Measurements from ENCODE around the gene TSSK2.

TSSK2 gene

DNA sequence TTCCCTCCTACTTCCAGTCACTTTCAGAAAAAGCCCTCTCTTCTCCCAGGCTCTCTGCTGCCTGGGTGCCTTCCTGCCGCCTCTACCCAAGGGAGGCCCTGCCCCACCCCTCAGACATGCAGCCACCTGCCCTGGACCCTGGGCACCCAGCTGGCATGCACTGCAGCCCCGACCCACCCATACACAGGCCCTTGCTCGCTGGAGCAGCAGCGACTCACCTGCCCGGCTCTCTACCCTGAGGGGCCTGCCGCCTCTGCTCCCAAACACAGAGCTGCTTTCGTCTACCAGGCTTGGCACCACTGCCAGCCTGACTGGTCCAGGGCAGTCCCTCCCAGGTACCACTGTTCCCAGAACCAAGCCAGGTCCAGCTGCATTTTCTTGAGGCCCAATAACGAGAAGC, 1.2 kb upstream of the TSSK2 start:
- Histone ChIP-seq H3K4me3 (ENCODE audit: low read length) (no peak overlapping the region), H2AFZ (ENCODE audit: low read length) (no peak overlapping the region), H3K36me3 (replicated peaks; ENCODE audit: insufficient read depth, low read length) (no peaks in the 10 kb centered on the region), H3K9ac (ENCODE audit: low read length) (no peak overlapping the region), H4K20me1 (ENCODE audit: insufficient read depth, low read length) (no peaks in the 10 kb centered on the region), H3K9me3 (replicated peaks; ENCODE audit: insufficient read depth, low read length) (no peaks in the 10 kb centered on the region), H3F3A (ENCODE audit: insufficient read depth, low read length) (no peaks in the 10 kb centered on the region), H3K9me2 (replicated peaks; ENCODE audit: insufficient read depth, low read length) (no peaks in the 10 kb centered on the region), H3K27ac (ENCODE audit: low read length) (no peak overlapping the region), H3K79me2 (ENCODE audit: low read length) (no peaks in the 10 kb centered on the region), H3K4me2 (ENCODE audit: low read depth, low read length) (no peak overlapping the region), H3K27me3 (replicated peaks; ENCODE audit: insufficient read depth, low read length) (peaks cover 6% of the 10 kb centered on the region; the same call in 1 of the 2 replicates), H3K4me1 (ENCODE audit: low read length) (no peaks in the 10 kb centered on the region)
- DNase-seq = no peak
- TF ChIP-seq EZH2phosphoT487 (IDR thresholded peaks at IDR 0.05; ENCODE audit: low read length) (no peak), EZH2 (optimal IDR thresholded peaks at IDR 0.05; ENCODE audit: low read depth, low read length) (no peak)
- TF ChIP-seq, protein P1, sequence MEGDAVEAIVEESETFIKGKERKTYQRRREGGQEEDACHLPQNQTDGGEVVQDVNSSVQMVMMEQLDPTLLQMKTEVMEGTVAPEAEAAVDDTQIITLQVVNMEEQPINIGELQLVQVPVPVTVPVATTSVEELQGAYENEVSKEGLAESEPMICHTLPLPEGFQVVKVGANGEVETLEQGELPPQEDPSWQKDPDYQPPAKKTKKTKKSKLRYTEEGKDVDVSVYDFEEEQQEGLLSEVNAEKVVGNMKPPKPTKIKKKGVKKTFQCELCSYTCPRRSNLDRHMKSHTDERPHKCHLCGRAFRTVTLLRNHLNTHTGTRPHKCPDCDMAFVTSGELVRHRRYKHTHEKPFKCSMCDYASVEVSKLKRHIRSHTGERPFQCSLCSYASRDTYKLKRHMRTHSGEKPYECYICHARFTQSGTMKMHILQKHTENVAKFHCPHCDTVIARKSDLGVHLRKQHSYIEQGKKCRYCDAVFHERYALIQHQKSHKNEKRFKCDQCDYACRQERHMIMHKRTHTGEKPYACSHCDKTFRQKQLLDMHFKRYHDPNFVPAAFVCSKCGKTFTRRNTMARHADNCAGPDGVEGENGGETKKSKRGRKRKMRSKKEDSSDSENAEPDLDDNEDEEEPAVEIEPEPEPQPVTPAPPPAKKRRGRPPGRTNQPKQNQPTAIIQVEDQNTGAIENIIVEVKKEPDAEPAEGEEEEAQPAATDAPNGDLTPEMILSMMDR (IDR thresholded peaks at IDR 0.05; ENCODE audit: low read length) = no peak

DNA sequence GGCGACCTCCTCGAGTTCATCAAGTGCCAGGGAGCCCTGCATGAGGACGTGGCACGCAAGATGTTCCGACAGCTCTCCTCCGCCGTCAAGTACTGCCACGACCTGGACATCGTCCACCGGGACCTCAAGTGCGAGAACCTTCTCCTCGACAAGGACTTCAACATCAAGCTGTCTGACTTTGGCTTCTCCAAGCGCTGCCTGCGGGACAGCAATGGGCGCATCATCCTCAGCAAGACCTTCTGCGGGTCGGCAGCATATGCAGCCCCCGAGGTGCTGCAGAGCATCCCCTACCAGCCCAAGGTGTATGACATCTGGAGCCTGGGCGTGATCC, 542 bp downstream of the TSSK2 start:
- H3K9me3 ChIP-seq (replicated peaks; ENCODE audit: insufficient read depth, low read length) = no peaks in the 10 kb centered on the region
- H3K27ac ChIP-seq (ENCODE audit: low read length) = no peak overlapping the region
- no peaks in the 10 kb centered on the region for H3K4me1 ChIP-seq (ENCODE audit: low read length)
- H2AFZ ChIP-seq (ENCODE audit: low read length) = no peak overlapping the region
- no peak for DNase-seq
- no peak overlapping the region for H3K4me2 ChIP-seq (ENCODE audit: low read depth, low read length)
- TF ChIP-seq, protein P1 (IDR thresholded peaks at IDR 0.05; ENCODE audit: low read length) = no peak
- TF ChIP-seq EZH2 (optimal IDR thresholded peaks at IDR 0.05; ENCODE audit: low read depth, low read length) (no peak), EZH2phosphoT487 (IDR thresholded peaks at IDR 0.05; ENCODE audit: low read length) (no peak)
- no peaks in the 10 kb centered on the region for H3K27me3 ChIP-seq (replicated peaks; ENCODE audit: insufficient read depth, low read length)
- no peaks in the 10 kb centered on the region for H3K9me2 ChIP-seq (replicated peaks; ENCODE audit: insufficient read depth, low read length)
- no peaks in the 10 kb centered on the region for H3K79me2 ChIP-seq (ENCODE audit: low read length)
- H3K4me3 ChIP-seq (ENCODE audit: low read length) = no peak overlapping the region
- no peak overlapping the region for H3K9ac ChIP-seq (ENCODE audit: low read length)
- H3F3A ChIP-seq (ENCODE audit: insufficient read depth, low read length) = no peaks in the 10 kb centered on the region
- H4K20me1 ChIP-seq (ENCODE audit: insufficient read depth, low read length) = no peaks in the 10 kb centered on the region
- no peaks in the 10 kb centered on the region for H3K36me3 ChIP-seq (replicated peaks; ENCODE audit: insufficient read depth, low read length)

DNA sequence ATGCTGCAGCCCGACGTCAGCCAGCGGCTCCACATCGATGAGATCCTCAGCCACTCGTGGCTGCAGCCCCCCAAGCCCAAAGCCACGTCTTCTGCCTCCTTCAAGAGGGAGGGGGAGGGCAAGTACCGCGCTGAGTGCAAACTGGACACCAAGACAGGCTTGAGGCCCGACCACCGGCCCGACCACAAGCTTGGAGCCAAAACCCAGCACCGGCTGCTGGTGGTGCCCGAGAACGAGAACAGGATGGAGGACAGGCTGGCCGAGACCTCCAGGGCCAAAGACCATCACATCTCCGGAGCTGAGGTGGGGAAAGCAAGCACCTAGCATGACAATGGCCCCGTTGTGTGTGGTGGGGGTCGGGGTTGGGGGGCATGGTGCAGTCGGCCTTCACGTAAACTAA, 1.0 kb downstream of the TSSK2 start:
- no peaks in the 10 kb centered on the region for H4K20me1 ChIP-seq (ENCODE audit: insufficient read depth, low read length)
- DNase-seq = no peak
- no peaks in the 10 kb centered on the region for H3K9me2 ChIP-seq (replicated peaks; ENCODE audit: insufficient read depth, low read length)
- H3K36me3 ChIP-seq (replicated peaks; ENCODE audit: insufficient read depth, low read length) = no peaks in the 10 kb centered on the region
- H3K9ac ChIP-seq (ENCODE audit: low read length) = no peak overlapping the region
- H3K27me3 ChIP-seq (replicated peaks; ENCODE audit: insufficient read depth, low read length) = no peaks in the 10 kb centered on the region
- no peaks in the 10 kb centered on the region for H3K9me3 ChIP-seq (replicated peaks; ENCODE audit: insufficient read depth, low read length)
- H3F3A ChIP-seq (ENCODE audit: insufficient read depth, low read length) = no peaks in the 10 kb centered on the region
- no peaks in the 10 kb centered on the region for H3K79me2 ChIP-seq (ENCODE audit: low read length)
- no peak overlapping the region for H3K4me2 ChIP-seq (ENCODE audit: low read depth, low read length)
- H3K4me3 ChIP-seq (ENCODE audit: low read length) = no peak overlapping the region
- no peak overlapping the region for H3K27ac ChIP-seq (ENCODE audit: low read length)
- TF ChIP-seq EZH2 (optimal IDR thresholded peaks at IDR 0.05; ENCODE audit: low read depth, low read length) (no peak), EZH2phosphoT487 (IDR thresholded peaks at IDR 0.05; ENCODE audit: low read length) (no peak)
- TF ChIP-seq, protein P1 (IDR thresholded peaks at IDR 0.05; ENCODE audit: low read length) = no peak
- no peak overlapping the region for H2AFZ ChIP-seq (ENCODE audit: low read length)
- H3K4me1 ChIP-seq (ENCODE audit: low read length) = no peaks in the 10 kb centered on the region
